Non-pigmented ciliary epithelial cell (primary cell): ENCODE results near the gene ATMIN.
A peak's percentile ranks its signal among the peaks of the same experiment; 100 is the strongest.

Experiments used
- DNase-seq: peaks from one replicate; pipeline ENCODE4 v3.0.0-alpha.2; 2010; ENCODE audit warnings: low read depth

The ATMIN gene

DNA sequence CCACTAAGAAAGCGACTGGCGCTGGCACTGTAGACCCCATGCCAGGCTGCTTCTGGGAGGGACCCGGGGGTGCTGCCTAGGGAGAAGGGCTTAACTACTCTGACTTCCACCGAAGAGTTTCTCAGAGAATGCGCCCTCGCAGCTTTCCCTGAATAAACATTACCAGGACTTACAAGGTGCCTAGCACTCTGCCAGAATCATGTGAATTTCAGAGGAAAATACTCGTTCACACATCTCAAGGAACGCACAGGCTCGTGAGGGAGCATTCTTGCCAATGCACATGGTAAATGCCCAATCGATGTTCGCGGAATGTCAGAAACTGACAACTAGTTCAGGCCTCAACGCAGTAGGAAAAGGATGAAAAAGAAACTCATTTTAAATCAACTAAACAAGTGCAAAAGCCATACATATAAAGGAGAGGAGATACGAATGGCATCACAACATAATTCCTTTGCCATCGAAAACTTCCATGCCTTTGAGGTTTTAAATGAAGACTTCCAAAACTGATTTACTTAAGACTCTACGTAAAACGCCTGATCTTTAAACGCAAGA lies 30.0 kb upstream of the ATMIN start:
- no peak for DNase-seq

DNA sequence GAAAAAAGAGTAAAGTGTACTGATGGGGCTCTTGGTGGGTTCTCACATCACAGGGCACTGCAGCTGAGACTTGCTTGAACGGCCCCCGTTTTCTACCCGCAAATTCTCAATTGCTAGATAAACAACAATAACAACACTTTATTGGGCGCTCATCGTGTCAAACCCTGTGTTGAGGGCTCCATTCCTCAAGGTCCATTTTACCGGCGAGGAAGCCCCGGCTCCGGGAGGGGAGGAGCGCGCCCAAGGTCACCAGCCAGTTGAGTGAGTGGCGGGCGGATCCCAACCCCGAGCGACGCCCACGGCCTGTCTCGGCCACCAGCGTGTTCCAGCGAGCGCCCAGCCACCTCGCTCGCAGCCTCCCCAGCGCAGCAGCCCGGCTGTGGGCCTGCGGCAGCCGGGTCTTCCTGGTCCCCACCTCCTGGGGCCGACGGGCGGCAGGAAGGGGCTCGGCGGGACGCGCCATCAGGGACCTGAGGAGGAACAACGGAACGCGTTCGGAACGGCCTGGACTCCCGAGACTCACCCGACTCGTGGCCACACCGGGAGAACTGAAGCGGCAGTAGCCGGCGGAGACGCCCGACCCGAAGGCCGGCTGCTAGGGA lies 29.3 kb upstream of the ATMIN start:
- DNase-seq, result no peak

DNA sequence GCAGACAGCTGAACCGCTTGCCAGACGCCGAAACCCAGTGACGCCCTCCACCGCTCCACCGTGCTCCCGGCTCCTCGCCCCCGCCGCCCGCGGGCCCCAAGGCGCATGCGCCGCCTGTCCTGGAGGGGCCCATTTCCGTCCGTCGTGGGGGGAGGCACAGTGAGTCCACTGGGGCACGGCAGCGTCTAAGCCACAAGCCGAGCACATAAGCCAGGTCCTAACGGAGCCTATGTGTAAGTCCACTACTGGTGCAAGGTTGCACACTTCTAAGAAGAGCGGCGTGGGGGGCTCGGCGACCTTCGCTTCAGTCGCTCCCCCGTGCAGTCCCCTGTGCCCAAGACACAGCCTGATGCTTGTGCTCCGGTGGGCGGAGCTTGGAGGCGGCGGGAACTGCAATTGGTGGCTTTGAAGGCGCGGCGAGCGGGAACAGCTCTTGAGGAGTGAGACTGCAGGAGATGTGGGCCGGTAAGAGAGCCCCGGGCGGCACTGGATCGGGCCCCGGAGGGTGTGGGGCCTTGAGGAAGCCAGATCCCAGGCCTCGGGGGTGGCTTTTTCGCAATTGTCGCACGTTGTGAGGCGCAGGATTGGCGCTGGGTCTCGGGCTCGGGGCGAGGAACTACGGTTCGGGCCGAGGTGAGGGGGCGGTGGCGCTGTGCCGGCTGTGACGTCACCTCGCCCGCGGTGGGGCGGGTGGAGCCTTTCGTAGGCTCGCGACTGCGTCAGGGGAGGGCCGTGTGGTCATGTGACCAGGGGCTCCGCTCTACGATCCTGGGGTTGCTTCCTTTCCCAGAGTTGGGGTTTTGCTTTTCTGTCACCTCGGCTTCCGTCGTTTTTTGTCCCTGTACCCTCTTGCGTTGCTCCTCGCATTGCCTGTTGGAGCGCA lies 28.6 kb upstream of the ATMIN start, which contains the start of the genes CENPN and CMC2:
Gene CENPN, plus strand, starts transcription at position 402 of the 883 bp plus-strand sequence. CDS start 4,726 bp downstream, outside the sequence.
Gene CMC2, minus strand, starts transcription at position 73 of the 883 bp plus-strand sequence. CDS start 9,491 bp downstream, outside the sequence.
- peak; percentile 96 for DNase-seq

DNA sequence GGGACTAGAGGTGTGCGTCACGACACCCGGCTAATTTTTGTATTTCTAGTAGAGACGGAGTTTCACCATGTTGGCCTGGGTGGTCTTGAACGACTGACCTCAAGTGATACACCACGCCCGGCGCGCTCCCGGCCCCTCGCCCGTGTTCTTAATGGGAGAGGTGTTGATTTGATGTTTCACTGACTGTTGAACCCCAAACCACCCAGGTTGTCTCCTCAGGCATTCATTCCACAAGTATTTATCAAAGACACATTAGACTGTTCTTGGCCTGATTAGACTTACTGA lies 27.2 kb upstream of the ATMIN start:
- DNase-seq, result no peak

DNA sequence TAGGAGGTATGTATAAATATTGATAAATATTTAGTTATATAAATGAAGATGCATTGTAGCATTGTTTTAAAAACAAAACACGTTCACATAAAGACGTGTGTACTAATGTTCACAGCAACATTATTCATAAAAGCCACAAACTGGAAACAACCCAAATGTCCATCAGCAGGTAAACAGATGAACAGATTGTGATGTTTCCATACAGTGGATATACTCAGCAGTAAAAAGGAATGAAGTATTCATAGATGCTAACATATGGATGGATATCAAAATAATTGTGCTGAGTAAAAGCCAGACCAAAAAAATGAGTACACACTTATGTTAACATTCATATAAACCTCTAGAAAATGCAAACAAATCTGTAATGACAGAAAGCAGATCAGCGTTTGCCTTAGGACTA lies 22.7 kb upstream of the ATMIN start:
- DNase-seq, result no peak

DNA sequence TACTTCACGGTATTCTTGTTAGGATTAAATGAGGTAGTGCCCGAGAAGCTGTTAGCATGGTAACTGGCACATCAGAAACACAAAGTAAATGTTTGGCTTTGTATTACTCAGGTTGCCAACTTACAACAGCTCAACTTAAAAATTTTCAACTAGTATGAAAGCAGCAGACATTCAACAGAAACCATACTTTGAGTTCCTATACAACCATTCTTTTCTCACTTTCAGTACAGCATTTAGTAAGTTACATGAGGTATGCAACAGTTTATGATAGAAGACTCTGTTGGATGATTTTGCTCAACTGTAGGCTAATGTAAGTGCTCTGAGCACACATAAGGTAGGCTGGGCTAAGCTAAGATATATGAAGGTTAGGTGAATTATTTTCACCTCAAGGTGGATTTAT lies 21.0 kb upstream of the ATMIN start:
- DNase-seq, result no peak

DNA sequence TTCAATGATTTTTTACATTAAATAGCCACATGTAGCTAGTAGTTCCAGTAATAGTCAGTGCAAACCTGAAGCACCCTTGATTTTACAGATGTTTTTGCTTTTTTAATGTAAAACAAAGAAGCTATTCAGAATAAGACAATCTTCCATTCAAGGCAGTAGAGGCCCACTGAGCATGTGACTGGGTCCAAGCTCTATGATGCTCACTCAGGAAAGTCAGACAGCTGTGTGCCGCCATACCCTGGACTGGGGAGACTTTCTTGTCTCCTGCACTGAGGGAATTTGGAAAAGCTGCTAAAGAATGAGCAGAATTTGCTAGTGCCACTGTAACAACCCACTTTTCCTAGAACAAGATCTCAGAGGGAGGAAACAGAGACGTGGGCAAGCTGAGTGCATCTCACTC lies 17.1 kb upstream of the ATMIN start:
- DNase-seq, result no peak

DNA sequence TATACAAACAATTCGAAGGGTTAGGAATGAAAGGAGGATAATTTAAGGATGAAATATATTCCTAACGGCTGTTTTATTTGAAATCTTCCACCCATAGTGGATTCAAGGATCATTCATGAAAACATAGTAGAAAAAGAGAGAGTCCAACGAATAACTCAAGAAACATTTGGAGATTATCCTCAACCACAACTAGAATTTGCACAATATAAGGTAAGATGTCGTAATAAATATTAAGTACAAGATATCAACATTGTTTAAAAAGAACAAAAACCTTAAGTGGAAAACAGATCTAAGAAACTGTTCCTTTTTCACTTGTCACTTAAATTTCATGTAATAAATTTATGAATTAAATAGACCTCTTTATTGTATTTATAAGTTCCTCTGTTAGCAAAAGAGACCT lies 9.2 kb upstream of the ATMIN start:
- DNase-seq, result no peak

DNA sequence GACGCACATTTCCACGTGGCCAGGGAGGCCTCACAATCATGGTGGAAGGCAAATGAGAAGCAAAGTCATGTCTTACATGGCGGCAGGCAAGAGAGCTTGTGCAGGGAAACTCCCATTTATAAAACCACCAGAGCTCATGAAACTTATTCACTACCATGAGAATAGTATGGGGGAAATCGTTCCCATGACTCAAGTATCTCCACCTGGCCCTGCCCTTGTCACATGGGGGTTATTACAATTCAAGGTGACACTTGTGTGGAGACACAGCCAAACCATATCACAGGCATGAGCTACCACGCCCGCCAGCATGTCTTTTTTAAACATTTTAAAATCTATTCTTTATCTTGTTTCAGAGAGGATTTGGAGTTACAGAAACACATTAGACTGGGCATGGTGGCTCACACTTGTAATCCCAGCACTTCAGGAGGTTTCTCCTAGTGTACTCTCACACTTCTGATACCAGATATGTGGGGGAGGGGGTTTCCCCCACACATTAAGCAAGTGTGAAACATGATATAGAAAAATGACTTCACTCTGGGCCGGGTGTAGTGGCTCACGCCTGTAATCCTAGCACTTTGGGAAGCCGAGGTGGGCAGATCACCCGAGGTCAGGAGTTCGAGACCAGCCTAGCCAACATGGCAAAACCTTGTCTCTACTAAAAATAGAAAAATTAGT lies 5.6 kb upstream of the ATMIN start:
- no peak for DNase-seq

DNA sequence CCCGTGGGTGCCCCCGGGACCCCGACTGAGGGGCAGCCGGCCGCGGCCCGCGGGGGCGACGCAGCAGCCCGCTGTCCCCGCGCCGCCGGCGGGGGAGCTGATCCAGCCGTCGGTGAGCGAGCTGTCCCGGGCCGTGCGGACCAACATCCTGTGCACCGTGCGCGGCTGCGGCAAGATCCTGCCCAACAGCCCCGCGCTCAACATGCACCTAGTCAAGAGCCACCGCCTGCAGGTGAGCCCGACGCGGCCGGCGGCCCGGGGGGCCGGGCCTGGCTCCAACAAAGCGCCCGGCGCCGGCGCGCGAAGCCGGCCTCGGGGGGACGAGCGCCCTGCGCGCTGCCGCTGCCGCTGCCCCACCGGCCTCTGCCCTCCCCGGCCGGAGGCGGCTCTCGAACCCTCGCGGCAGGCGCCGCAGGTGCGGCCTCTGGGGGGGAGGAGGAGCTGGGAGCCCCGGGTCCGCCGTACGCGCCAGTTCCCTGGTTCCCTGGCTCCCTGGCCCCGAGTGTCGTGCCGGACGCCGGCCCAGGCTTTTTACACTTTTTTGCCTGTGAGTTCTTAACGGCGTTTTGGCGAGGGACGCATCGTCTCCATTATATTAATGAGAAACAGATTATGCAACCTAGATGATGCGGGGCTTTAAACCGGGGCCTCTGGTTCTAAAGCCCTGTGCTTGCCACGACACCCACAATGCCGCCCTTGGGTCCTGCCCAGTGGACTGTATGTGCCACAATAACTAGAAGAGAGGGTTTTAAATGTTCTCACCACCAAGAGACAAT lies 521 bp downstream of the ATMIN start:
- DNase-seq, result no peak

DNA sequence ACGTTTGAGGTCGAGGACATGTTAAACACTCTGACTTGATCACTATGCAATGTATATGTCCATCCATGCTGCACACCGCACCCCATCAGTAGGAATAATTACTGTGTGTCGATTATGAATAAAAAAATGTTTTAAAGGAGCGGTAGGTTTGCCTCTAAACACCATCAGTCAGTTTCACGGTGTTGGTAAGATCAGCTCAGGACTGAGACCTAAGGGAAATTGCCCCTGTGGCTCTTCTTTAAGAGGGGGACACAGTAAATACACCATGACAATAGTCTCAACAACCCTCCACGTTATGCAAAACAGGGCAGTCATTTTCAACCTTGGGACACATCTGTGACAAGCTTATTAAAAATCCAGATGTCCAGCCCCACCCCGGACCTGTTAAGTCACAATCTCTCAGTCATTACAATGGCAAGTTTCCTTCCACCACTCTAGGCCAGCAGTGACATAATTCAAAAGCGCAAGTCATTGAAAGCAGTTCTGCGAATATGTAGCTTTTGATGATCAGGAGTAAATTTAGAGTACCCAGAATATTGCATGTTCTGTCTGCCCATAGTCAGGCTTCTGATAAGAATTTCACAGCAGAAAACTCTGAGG lies 1.2 kb downstream of the ATMIN start:
- DNase-seq, result no peak

DNA sequence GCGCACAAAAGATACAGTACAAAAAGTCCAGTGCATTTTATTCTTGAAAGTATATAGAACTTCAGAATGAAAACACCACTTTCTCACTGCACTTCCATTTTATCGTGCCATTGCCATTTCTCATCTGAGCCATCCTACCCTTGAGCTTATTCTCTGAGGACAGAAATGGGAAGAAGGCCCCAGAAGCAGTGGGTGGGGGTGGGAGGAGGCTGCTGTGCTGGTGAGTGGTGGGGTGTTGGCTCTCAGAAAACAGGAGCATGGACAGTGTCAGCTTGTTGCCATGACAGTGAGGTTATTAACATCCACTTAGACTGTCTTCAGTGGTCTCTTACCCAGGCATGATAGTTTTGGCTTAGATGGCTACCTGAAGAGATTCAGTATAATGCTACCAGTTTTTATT lies 4.5 kb downstream of the ATMIN start:
- DNase-seq, result no peak

DNA sequence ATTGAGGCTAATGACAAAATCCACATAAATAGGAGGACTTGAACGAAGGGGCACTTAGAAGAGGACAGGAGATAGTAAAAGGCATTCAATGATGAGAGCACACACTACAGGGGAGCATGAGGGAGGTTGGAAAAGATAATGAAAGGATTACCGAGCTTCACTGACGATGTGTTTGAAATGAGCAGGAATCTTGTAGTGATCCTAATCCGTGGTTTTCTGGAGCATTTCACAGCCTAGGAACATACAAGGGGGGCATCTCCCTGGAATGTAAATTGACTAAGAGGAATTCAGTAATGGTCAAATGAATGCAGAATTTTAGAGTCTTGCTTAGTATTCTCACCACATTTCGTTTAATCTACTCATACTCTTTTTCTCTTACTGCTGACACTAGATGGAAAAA lies 5.2 kb downstream of the ATMIN start:
- no peak for DNase-seq

DNA sequence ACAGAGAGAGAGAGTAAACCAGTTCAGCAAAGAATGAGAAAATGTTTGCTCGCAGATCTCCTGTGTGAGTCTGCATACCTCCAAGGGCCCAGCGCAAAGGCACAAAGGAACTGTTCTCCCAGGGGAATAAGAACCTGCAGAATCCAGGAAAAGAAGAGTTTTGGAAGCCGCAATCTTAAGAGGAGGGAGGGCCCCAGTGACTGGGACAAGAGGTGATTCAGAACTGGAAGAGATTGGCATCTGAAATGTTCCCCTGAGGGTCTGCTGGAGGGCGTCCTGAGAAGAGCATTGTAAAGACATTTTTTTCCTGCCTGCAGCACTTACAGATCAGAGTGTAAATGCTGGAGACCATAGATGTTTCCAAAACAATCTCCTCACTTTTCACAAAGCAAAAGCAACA lies 6.1 kb downstream of the ATMIN start:
- DNase-seq, result no peak

DNA sequence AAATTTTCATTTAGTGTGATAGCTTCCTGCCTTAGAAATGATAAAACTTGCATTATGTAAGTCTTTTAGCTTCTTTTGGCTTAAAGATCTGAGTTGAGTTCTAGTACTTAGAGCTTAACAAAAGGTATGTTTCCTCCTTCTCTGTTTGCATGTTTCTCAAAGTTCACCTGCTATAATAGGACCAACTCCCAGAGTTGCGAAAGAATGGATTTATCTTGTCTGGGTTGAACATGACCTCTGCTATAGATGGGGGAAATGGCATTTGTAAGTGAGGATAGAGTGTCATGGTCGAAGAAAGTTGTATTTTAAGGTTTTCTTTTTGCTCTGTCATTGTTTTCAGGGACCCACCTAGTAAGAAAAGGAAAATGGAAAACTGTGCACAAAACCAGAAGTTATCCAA lies 7.2 kb downstream of the ATMIN start:
- no peak for DNase-seq

DNA sequence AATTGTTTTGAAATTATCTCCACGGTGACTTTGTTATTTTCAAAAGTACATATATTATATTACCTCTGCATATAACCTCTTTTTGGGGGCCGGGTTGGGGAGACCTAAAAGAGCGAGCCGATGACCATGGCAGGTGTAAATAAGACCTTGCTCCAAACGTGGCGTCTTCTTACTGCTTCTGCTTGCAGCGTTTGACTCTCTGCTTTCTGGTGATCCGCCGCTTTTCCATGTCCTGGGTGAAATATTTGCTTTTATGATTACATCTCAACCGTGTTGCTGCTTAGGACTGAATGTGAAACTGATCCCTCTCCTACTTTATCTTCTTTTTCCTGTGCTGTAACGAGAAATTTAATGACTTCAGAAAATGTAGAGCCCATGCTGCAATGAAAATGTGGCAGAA lies 18.1 kb downstream of the ATMIN start:
- DNase-seq, result no peak

DNA sequence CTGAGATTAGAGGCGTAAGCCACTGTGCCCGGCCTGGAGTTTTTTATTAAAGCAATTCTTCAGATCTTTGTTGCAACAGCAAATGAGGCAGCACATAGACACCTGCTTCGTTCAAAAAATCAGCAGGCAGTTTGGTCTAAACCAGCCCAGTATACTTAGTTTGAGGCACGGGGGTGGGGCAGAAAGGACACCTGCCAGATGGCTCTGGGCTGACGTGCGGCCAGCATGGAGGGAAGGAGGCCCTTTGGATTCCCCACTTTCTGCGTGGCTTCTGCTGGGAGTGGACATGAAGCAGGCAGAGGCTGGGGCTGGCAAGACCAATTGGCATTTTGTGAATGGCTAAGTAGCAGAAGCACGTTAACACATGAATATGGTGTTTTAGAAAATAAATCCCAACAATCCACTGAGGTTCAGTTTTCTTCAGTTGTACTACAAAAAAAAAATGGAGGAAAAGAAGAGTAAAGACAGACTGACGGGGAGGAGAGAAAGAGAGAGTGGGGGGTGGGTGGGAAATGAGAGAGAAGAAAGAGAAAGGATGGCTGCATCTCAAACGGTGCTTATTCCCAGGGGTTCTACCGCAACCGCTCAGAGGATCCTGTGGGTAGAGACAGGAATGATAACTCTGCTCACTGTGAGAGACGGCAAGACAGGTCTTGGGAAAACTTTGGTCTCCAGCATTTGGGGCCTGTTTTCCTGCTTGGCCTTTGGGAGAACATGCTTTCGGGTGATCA lies 25.1 kb downstream of the ATMIN start:
- DNase-seq, result no peak

DNA sequence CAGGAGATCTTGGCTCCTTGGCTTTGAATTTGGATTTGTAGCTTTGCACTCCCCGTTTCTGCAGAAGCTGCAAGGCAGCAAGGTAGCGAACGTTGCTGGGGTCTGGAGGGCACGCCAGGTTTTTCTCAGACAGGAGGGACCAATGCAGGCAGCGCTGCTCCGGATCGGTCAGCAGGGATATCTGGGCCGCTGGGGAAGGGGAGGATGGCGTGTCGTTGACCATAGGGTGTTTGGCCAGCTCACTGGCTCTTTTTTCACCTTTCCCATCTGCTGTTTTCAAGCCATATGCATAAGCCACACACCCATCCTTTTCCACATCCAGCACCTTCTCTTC lies 25.6 kb downstream of the ATMIN start:
- DNase-seq, result no peak

DNA sequence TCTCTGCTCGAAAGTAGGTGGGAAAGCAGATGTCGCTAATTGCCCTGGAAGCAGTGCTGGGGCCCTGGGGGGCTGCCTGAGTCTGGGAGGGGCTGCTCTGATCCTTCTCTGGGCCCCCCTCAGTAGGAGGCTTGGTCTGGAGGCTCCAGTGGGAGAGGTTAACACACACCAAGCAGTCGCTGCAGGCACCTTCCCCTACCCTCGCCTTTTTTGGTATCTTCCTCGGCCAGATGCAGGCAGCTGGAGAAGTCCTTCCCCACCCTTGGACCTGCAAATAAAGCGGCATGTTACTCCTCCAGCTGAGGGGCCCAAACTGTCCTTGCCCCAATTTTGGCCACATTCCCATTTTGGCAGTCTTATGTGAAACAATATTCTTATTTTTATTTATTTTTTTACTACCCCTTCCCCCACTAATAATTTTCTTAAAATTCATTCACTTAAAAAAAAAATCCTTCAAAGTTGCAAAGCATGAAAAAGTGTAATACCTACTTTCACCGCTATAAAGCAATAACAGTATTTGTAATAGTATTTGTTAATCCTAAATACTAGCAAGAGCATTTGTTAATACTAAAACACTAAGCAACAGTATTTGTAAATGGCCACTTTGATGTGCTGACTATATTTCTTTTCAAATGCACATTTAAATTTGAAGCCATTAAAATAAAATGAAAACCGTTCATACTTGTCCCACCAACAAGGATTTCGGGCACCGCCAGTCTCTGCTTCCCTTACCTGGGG lies 26.4 kb downstream of the ATMIN start:
- DNase-seq, result no peak

DNA sequence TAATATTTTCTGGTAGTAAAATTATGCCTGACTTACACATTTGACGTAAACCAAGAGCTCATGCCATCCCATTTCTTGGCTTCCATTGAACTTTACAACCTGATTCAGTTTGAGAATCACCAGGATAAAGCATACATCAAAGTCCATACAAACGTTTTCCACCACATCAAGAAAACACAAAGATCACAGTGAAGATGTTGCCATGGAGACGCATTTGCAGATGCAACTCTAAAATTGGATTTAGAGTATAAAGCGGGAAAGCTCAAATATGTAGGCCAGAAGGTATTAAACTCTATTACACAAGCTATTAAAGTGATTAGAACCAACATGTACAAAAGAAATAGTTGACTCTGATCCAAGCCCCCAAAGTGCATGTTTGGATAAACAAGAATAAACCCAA lies 31.0 kb downstream of the ATMIN start:
- no peak for DNase-seq
